Stimulated activated effector memory CD8-positive, alpha-beta T cell treated with anti-CD3 and anti-CD28 coated beads, Interleukin-12 subunit alpha, Interleukin-12 subunit beta, amount 100 ng/mL, for 72 hours (primary cell): ENCODE data around the gene AOC1.

ENCODE experiments used
- ATAC-seq: fragments of 150-1000 bp; cut with Tn5 transposase; 2 replicates; pipeline ENCODE4 v1.10.0; 2021
- DNase-seq, 2 donors: peaks; one replicate each; pipeline ENCODE4 v3.0.0; 2021 to 2022; ENCODE audit warnings: low spot score in 2 of 2
- H3K27ac Mint-ChIP-seq: one replicate; pipeline ENCODE4 v1.8.0; 2022; ENCODE audit warnings: mild to moderate bottlenecking, mixed read lengths
- H3K36me3 Mint-ChIP-seq: one replicate; pipeline ENCODE4 v1.8.0; 2022; ENCODE audit warnings: mild to moderate bottlenecking, mixed read lengths
- H3K4me1 Mint-ChIP-seq: one replicate; pipeline ENCODE4 v1.8.0; 2022; ENCODE audit warnings: mixed read lengths
- H3K4me3 Mint-ChIP-seq: one replicate; pipeline ENCODE4 v1.8.0; 2022; ENCODE audit warnings: mild to moderate bottlenecking, mixed read lengths
- H3K9me3 Mint-ChIP-seq: one replicate; pipeline ENCODE4 v1.8.0; 2022; ENCODE audit warnings: mixed read lengths

Gene AOC1

GRCh38 chr7:150863946-150864345, 11.6 kb downstream of the AOC1 start:
- DNase-seq (peak in 1 of 2 donors; percentile 42), ATAC-seq (no peak)
- Mint-ChIP-seq H3K9me3 (no peaks in the 10 kb centered on the region), H3K4me3 (no peak overlapping the region), H3K36me3 (no peaks in the 10 kb centered on the region), H3K27ac (no peak overlapping the region), H3K4me1 (peaks cover 11% of the 10 kb centered on the region)

- peak in 1 of 2 donors; percentile 49 for DNase-seq
- H3K9me3 Mint-ChIP-seq, result no peaks in the 10 kb centered on the region
- peaks cover 11% of the 10 kb centered on the region for H3K4me1 Mint-ChIP-seq
- peak overlapping the region; percentile 49 for H3K27ac Mint-ChIP-seq
- peak overlapping the region; percentile 29 for H3K4me3 Mint-ChIP-seq
- no peaks in the 10 kb centered on the region for H3K36me3 Mint-ChIP-seq
- ATAC-seq, result peak; percentile 53
Measured at GRCh38 chr7:150866932-150867564, 14.7 kb downstream of the AOC1 start.

- H3K27ac Mint-ChIP-seq, result peak overlapping the region; percentile 49
- peak; percentile 12 to 69 for DNase-seq
- H3K4me3 Mint-ChIP-seq, result peak overlapping the region; percentile 29
- H3K9me3 Mint-ChIP-seq, result no peaks in the 10 kb centered on the region
- peak; percentile 99 for ATAC-seq
- H3K36me3 Mint-ChIP-seq, result no peaks in the 10 kb centered on the region
- H3K4me1 Mint-ChIP-seq, result peaks cover 11% of the 10 kb centered on the region
Measured at GRCh38 chr7:150867605-150868004, 15.3 kb downstream of the AOC1 start.

GRCh38 chr7:150869467-150869866, 17.1 kb downstream of the AOC1 start:
- no peak overlapping the region for H3K27ac Mint-ChIP-seq
- peaks cover 11% of the 10 kb centered on the region for H3K4me1 Mint-ChIP-seq
- DNase-seq (no peak), ATAC-seq (no peak)
- no peaks in the 10 kb centered on the region for H3K9me3 Mint-ChIP-seq
- no peak overlapping the region for H3K4me3 Mint-ChIP-seq
- H3K36me3 Mint-ChIP-seq, result no peaks in the 10 kb centered on the region

- Mint-ChIP-seq H3K36me3 (no peaks in the 10 kb centered on the region), H3K9me3 (no peaks in the 10 kb centered on the region), H3K4me3 (no peak overlapping the region), H3K27ac (no peak overlapping the region), H3K4me1 (peaks cover 16% of the 10 kb centered on the region)
- DNase-seq (no peak), ATAC-seq (no peak)
Measured at GRCh38 chr7:150871601-150872000, 19.3 kb downstream of the AOC1 start.

GRCh38 chr7:150874401-150875198, 22.3 kb downstream of the AOC1 start:
- H3K36me3 Mint-ChIP-seq, result no peaks in the 10 kb centered on the region
- no peak for ATAC-seq

GRCh38 chr7:150875791-150876190, 23.5 kb downstream of the AOC1 start:
- no peak overlapping the region for H3K27ac Mint-ChIP-seq

More at GRCh38 chr7:150874401-150875198, 22.3 kb downstream of the AOC1 start:
- no peak overlapping the region for H3K27ac Mint-ChIP-seq
- H3K4me1 Mint-ChIP-seq, result peaks cover 12% of the 10 kb centered on the region
- DNase-seq, result no peak
- H3K9me3 Mint-ChIP-seq, result no peaks in the 10 kb centered on the region
- H3K4me3 Mint-ChIP-seq, result no peak overlapping the region

GRCh38 chr7:150876817-150877526, 24.7 kb downstream of the AOC1 start:
- Mint-ChIP-seq H3K36me3 (no peaks in the 10 kb centered on the region), H3K4me1 (peaks cover 12% of the 10 kb centered on the region), H3K4me3 (no peak overlapping the region), H3K27ac (no peak overlapping the region), H3K9me3 (peaks cover 19% of the 10 kb centered on the region)
- DNase-seq (peak in 1 of 2 donors; percentile 51), ATAC-seq (peak; percentile 45)

More at GRCh38 chr7:150875791-150876190, 23.5 kb downstream of the AOC1 start:
- Mint-ChIP-seq H3K9me3 (peaks cover 11% of the 10 kb centered on the region), H3K36me3 (no peaks in the 10 kb centered on the region), H3K4me1 (peaks cover 12% of the 10 kb centered on the region), H3K4me3 (no peak overlapping the region)
- peak in 1 of 2 donors; percentile 37 for DNase-seq
- no peak for ATAC-seq

GRCh38 chr7:150877536-150877935, 25.2 kb downstream of the AOC1 start:
- Mint-ChIP-seq H3K27ac (no peak overlapping the region), H3K4me1 (peaks cover 12% of the 10 kb centered on the region), H3K4me3 (no peak overlapping the region), H3K9me3 (peaks cover 24% of the 10 kb centered on the region), H3K36me3 (no peaks in the 10 kb centered on the region)
- DNase-seq (peak in 1 of 2 donors; percentile 43), ATAC-seq (no peak)

- no peak for ATAC-seq
- DNase-seq, result no peak
- H3K9me3 Mint-ChIP-seq, result peaks cover 24% of the 10 kb centered on the region
- no peak overlapping the region for H3K4me3 Mint-ChIP-seq
- H3K4me1 Mint-ChIP-seq, result peaks cover 12% of the 10 kb centered on the region
- no peak overlapping the region for H3K27ac Mint-ChIP-seq
- no peaks in the 10 kb centered on the region for H3K36me3 Mint-ChIP-seq
Measured at GRCh38 chr7:150879345-150879744, 27.0 kb downstream of the AOC1 start.

GRCh38 chr7:150881189-150881588, 28.9 kb downstream of the AOC1 start:
- no peak for ATAC-seq
- no peak for DNase-seq
- Mint-ChIP-seq H3K9me3 (peaks cover 34% of the 10 kb centered on the region), H3K27ac (no peak overlapping the region), H3K4me1 (peaks cover 8% of the 10 kb centered on the region), H3K36me3 (no peaks in the 10 kb centered on the region), H3K4me3 (no peak overlapping the region)

GRCh38 chr7:150890853-150891584, 38.7 kb downstream of the AOC1 start:
- no peak for ATAC-seq
- no peak overlapping the region for H3K27ac Mint-ChIP-seq

GRCh38 chr7:150891740-150892139, 39.4 kb downstream of the AOC1 start:
- ATAC-seq, result peak; percentile 32

More at GRCh38 chr7:150890853-150891584, 38.7 kb downstream of the AOC1 start:
- H3K4me1 Mint-ChIP-seq, result no peaks in the 10 kb centered on the region
- no peak for DNase-seq
- no peak overlapping the region for H3K4me3 Mint-ChIP-seq
- peaks cover 4% of the 10 kb centered on the region for H3K9me3 Mint-ChIP-seq
- H3K36me3 Mint-ChIP-seq, result no peaks in the 10 kb centered on the region

GRCh38 chr7:150895809-150896208, 43.5 kb downstream of the AOC1 start:
- DNase-seq, result peak in 1 of 2 donors; percentile 44
- peaks cover 18% of the 10 kb centered on the region for H3K4me1 Mint-ChIP-seq
- no peak overlapping the region for H3K27ac Mint-ChIP-seq

More at GRCh38 chr7:150891740-150892139, 39.4 kb downstream of the AOC1 start:
- Mint-ChIP-seq H3K36me3 (no peaks in the 10 kb centered on the region), H3K4me3 (no peak overlapping the region), H3K9me3 (peaks cover 4% of the 10 kb centered on the region), H3K27ac (no peak overlapping the region), H3K4me1 (no peaks in the 10 kb centered on the region)
- no peak for DNase-seq

More at GRCh38 chr7:150895809-150896208, 43.5 kb downstream of the AOC1 start:
- Mint-ChIP-seq H3K4me3 (no peak overlapping the region), H3K36me3 (no peaks in the 10 kb centered on the region), H3K9me3 (peaks cover 4% of the 10 kb centered on the region)
- ATAC-seq, result no peak
